ENCODE results near the gene FLNB.

FLNB gene

GRCh38 chr3:58151637-58152036 lies 143.4 kb downstream of the FLNB start:
- TF ChIP-seq CTCF (conservative IDR thresholded peaks at IDR 0.05) (no peak), ZFX (IDR thresholded peaks at IDR 0.05) (no peak)
- peak overlapping the region; percentile 97 for H3K27ac ChIP-seq

- H3K27ac ChIP-seq, result peak overlapping the region; percentile 97
- TF ChIP-seq ZFX (IDR thresholded peaks at IDR 0.05) (no peak), CTCF (conservative IDR thresholded peaks at IDR 0.05) (no peak)
Observed at GRCh38 chr3:58152225-58153015, 144.2 kb downstream of the FLNB start.

GRCh38 chr3:58153371-58153770 lies 145.1 kb downstream of the FLNB start:
- peak overlapping the region; percentile 5; the same call in 1 of the 2 replicates for H3K27ac ChIP-seq
- TF ChIP-seq CTCF (conservative IDR thresholded peaks at IDR 0.05) (no peak), ZFX (IDR thresholded peaks at IDR 0.05) (no peak)

DNA sequence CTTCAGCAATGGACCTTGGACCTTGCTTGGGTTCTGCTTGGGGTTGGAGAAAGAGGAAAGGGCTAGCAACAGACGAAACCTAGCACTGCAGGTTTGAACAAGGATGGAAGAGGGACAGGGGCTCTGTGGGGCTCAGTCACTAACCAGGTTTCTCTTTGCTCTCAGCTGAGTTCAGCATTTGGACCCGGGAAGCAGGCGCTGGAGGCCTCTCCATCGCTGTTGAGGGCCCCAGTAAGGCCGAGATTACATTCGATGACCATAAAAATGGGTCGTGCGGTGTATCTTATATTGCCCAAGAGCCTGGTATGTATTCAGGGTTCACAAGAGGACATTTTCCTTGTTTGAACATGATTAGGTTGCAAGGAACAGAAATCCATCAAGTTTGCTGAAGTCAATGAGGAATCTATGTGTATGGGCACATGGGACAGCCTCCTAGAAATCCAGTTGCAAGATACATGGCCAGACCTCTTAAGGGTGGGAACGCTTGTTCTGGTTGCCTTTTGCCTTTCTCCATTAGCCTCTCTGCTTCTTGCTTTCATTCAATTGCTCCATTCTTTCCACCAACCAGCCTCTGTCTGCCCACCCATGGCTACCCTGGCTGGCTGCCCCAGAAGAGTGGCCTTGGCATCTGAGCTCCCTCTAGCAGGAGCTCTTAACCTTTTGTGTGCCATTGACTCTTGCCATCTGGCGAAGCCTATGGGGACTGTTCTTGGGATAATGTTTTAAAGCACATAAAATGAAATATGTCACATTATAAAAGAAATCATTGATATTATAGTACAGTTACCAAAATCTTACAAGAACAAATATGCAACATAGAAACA lies 146.6 kb downstream of the FLNB start:
- no peak overlapping the region for H3K27ac ChIP-seq
- no peak for TF ChIP-seq CTCF (conservative IDR thresholded peaks at IDR 0.05)
- TF ChIP-seq ZFX (IDR thresholded peaks at IDR 0.05), result no peak

- no peak overlapping the region for H3K27ac ChIP-seq
- TF ChIP-seq CTCF (conservative IDR thresholded peaks at IDR 0.05) (no peak), ZFX (IDR thresholded peaks at IDR 0.05) (no peak)
Observed at GRCh38 chr3:58155838-58156237, 147.6 kb downstream of the FLNB start.

DNA sequence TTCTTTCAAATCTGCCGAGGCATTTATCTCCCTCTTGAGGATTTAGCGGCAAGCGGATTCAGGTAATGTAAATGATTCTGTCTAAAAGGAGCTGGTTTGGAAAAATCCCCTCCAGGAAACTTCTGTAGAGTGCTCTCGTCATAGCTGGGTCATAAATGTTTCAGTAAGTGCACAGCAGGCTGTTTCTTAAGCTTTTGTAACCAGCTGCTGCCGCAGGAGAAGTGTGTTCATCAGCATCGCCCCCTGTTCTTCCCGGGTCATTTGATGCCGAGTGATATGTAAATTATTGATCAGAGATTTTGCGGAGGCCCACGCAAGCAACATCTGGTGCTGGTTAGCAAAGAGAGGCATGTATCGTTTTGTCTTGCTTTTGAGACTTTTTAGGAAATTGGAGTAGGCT lies 149.5 kb downstream of the FLNB start:
- TF ChIP-seq CTCF (conservative IDR thresholded peaks at IDR 0.05), result no peak
- no peak for TF ChIP-seq ZFX (IDR thresholded peaks at IDR 0.05)
- no peak overlapping the region for H3K27ac ChIP-seq
